Upper lobe of left lung (tissue), 6 donors: ENCODE measurements around the gene HABP4. TPM values are rescaled to one million over a fixed set of nuclear protein-coding genes. Genes with fewer than 3 reads are reported as not detected.

ENCODE experiments used
- ATAC-seq, 2 donors: fragments of 200-7000 bp; cut with Tn5 transposase; one replicate each; pipeline ENCODE4 v1.9.1; 2022; ENCODE audit warnings: mild to moderate bottlenecking in 2 of 2, moderate library complexity in 2 of 2; ENCODE audit not compliant: low FRiP score in 2 of 2
- DNase-seq, 2 donors: peaks; one replicate each; pipeline ENCODE4 v3.0.0-alpha.2; 2019 to 2020
- H3K27ac ChIP-seq, 4 donors: fragments of 200-600 bp; sonication (generic); one replicate each; pipeline ENCODE4 v1.5.1; 2016 to 2019
- H3K27me3 ChIP-seq, 4 donors: fragments of 200-600 bp; sonication (generic); one replicate each; pipeline ENCODE4 v1.5.1; 2017 to 2019
- H3K36me3 ChIP-seq, 4 donors: fragments of 200-600 bp; sonication (generic); one replicate each; pipeline ENCODE4 v1.5.1; 2016 to 2019
- H3K4me1 ChIP-seq, 4 donors: fragments of 200-600 bp; sonication (generic); one replicate each; pipeline ENCODE4 v1.5.1; 2018 to 2019
- H3K4me3 ChIP-seq, 4 donors: fragments of 200-600 bp; sonication (generic); one replicate each; pipeline ENCODE4 v1.5.1; 2017 to 2019; ENCODE audit warnings: mild to moderate bottlenecking in 2 of 4, moderate library complexity in 1 of 4
- H3K9me3 ChIP-seq, 4 donors: fragments of 200-600 bp; sonication (generic); one replicate each; pipeline ENCODE4 v1.5.1; 2018 to 2019
- EP300 ChIP-seq, 4 donors: sonication (generic); formaldehyde crosslinking; IDR thresholded peaks; one replicate each; pipeline ENCODE4 v1.5.1; 2017; ENCODE audit warnings: antibody characterized with exemption in 4 of 4, control low read depth in 2 of 4
- POLR2A ChIP-seq, 4 donors: fragments of 450-650 bp; IDR thresholded peaks; one replicate each; pipeline ENCODE4 v1.5.1; 2016 to 2017; ENCODE audit warnings: antibody characterized with exemption in 4 of 4, mild to moderate bottlenecking in 2 of 4
- POLR2AphosphoS5 ChIP-seq, 2 donors: sonication (generic); formaldehyde crosslinking; IDR thresholded peaks; one replicate each; pipeline ENCODE4 v1.5.1; 2017; ENCODE audit warnings: antibody characterized with exemption in 2 of 2
- WGBS, 2 donors: methylation state at CpG; one replicate each; pipeline ENCODE4 v1.1.5; 2017 to 2018; 5-methylcytosine and 5-hydroxymethylcytosine counted together
- total RNA-seq, 6 donors: library from RNA; depleted of rRNA in 4 of 6; stranded (reverse); fragments of >200 nt in 4 of 6; gene quantifications; one replicate each; pipeline versions ENCODE4 v1.1.0 to v1.2.1, GENCODE V29; 2016 to 2021
- TF ChIP-seq, protein P1 (sequence below), 6 experiments: fragments of 450-650 bp in 4 of 6; fragments of 200-600 bp in 2 of 6; sonication (generic) in 2 of 6; IDR thresholded peaks; one replicate each; pipeline ENCODE4 v1.5.1; 2016 to 2019; ENCODE audit warnings: antibody characterized with exemption in 6 of 6
- donor health status: DM: no; HTN: no; CAD: no; lungs with moderate emphysema.
- donor health status: DM: no; HTN: yes; CAD: no; lungs with severe emphysema.

Gene HABP4
- total RNA-seq, 6 donors from 2014 or later, result 3.1 to 14.6 (median 9.7) TPM

DNA sequence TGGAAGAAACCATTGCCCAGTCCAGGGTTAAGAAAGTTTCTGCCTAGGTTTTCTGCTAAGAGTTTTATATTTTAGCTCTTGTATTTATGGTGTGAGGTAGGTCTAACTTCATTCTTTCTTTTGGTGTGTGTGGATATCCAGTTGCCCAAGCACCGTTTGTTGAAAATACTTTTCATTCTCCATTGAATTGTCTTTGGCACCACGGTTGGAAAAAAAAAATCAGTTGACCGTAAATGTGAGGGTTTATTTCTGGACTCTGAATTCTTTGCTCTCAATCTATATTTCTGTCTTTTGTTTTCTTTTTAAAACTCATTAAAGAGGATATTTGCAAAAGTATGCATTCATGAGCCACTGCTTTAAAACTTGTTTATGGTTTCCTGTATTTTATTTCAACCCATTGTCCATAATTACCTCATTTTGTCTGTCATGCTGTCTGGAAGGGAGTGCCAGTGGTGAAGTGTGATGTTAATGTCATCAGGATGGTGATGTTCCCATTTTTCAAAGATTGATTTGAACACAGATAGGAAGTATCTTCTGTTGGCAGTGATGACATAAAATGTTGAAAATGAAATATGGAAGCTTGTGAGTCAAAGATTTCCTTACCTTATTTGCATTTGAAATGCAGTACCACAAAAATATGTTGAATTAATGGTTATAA lies 33.9 kb downstream of the HABP4 start:
- Histone ChIP-seq H3K27ac (no peak overlapping the region), H3K27me3 (no peaks in the 10 kb centered on the region), H3K9me3 (no peaks in the 10 kb centered on the region), H3K4me1 (peaks cover 0 to 10% (median 5%) of the 10 kb centered on the region in 4 donors), H3K36me3 (peaks cover 0 to 28% (median 6%) of the 10 kb centered on the region in 4 donors), H3K4me3 (no peak overlapping the region)
- no peak for ATAC-seq
- TF ChIP-seq POLR2A (IDR thresholded peaks at IDR 0.05) (no peak), POLR2AphosphoS5 (IDR thresholded peaks at IDR 0.05) (no peak), EP300 (IDR thresholded peaks at IDR 0.05) (no peak)
- TF ChIP-seq, protein P1, sequence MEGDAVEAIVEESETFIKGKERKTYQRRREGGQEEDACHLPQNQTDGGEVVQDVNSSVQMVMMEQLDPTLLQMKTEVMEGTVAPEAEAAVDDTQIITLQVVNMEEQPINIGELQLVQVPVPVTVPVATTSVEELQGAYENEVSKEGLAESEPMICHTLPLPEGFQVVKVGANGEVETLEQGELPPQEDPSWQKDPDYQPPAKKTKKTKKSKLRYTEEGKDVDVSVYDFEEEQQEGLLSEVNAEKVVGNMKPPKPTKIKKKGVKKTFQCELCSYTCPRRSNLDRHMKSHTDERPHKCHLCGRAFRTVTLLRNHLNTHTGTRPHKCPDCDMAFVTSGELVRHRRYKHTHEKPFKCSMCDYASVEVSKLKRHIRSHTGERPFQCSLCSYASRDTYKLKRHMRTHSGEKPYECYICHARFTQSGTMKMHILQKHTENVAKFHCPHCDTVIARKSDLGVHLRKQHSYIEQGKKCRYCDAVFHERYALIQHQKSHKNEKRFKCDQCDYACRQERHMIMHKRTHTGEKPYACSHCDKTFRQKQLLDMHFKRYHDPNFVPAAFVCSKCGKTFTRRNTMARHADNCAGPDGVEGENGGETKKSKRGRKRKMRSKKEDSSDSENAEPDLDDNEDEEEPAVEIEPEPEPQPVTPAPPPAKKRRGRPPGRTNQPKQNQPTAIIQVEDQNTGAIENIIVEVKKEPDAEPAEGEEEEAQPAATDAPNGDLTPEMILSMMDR (IDR thresholded peaks at IDR 0.05), result no peak
- 60 to 61% methylated on average over 3 of the region's 3 CpGs for WGBS, 2 donors
- DNase-seq, result no peak

DNA sequence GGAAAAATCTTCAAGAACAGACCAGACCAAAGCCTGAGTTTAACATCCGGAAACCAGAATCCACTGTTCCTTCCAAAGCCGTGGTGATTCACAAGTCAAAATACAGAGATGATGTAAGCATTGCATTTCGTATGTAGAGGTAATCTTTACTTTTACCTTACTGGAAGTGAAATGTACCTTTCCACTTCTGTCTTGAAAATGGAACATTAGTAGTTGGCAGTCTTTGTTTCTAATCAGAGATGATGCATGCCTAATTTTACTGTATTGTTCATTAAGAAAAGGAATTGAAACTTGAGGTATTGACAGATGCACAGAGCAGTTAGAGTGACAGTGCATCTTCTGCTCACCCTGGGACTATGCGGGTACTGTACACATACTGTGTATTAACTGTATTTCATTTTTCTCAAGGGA lies 34.6 kb downstream of the HABP4 start:
- no peak for ATAC-seq
- H3K9me3 ChIP-seq, result no peaks in the 10 kb centered on the region
- H3K36me3 ChIP-seq, result peaks cover 0 to 32% (median 10%) of the 10 kb centered on the region in 4 donors
- no peaks in the 10 kb centered on the region for H3K27me3 ChIP-seq
- DNase-seq, result no peak
- peaks cover 0 to 10% (median 5%) of the 10 kb centered on the region in 4 donors for H3K4me1 ChIP-seq
- H3K4me3 ChIP-seq, result no peak overlapping the region
- WGBS, 2 donors, result 87 to 88% methylated on average over 4 of the region's 4 CpGs
- H3K27ac ChIP-seq, result no peak overlapping the region
- no peak for TF ChIP-seq POLR2AphosphoS5 (IDR thresholded peaks at IDR 0.05)
- no peak for TF ChIP-seq POLR2A (IDR thresholded peaks at IDR 0.05)
- TF ChIP-seq EP300 (IDR thresholded peaks at IDR 0.05), result no peak
- TF ChIP-seq, protein P1 (IDR thresholded peaks at IDR 0.05), result no peak

DNA sequence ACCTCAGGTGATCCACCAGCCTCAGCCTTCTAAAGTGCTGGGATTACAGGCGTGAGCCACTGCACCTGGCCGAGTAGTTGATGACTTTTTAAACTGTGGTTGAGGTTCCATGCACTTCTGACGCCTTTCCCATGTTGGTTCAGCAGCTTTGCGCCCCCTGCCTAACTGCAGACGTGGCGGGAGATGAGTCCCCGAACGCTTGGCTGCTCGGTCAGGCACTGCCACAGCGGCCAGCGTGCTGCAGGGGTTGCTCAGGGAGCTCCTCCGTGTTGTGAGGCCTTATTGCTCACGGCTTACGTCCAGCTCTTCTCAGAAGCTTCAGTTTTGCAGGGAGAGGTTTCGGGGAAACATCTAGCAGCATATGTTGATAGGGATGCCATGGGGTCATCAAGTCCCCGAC lies 35.3 kb downstream of the HABP4 start:
- ATAC-seq (no peak), DNase-seq (no peak)
- Histone ChIP-seq H3K27ac (peak overlapping the region in 1 of 4 donors; percentile 45), H3K4me1 (peaks cover 0 to 10% (median 5%) of the 10 kb centered on the region in 4 donors), H3K9me3 (no peaks in the 10 kb centered on the region), H3K36me3 (peaks cover 0 to 40% (median 14%) of the 10 kb centered on the region in 4 donors), H3K27me3 (no peaks in the 10 kb centered on the region), H3K4me3 (no peak overlapping the region)
- WGBS, 2 donors, result 95 to 98% methylated on average over 6 to 16 of the region's 16 CpGs
- TF ChIP-seq POLR2A (IDR thresholded peaks at IDR 0.05), result no peak
- no peak for TF ChIP-seq POLR2AphosphoS5 (IDR thresholded peaks at IDR 0.05)
- TF ChIP-seq, protein P1 (IDR thresholded peaks at IDR 0.05), result no peak
- no peak for TF ChIP-seq EP300 (IDR thresholded peaks at IDR 0.05)

DNA sequence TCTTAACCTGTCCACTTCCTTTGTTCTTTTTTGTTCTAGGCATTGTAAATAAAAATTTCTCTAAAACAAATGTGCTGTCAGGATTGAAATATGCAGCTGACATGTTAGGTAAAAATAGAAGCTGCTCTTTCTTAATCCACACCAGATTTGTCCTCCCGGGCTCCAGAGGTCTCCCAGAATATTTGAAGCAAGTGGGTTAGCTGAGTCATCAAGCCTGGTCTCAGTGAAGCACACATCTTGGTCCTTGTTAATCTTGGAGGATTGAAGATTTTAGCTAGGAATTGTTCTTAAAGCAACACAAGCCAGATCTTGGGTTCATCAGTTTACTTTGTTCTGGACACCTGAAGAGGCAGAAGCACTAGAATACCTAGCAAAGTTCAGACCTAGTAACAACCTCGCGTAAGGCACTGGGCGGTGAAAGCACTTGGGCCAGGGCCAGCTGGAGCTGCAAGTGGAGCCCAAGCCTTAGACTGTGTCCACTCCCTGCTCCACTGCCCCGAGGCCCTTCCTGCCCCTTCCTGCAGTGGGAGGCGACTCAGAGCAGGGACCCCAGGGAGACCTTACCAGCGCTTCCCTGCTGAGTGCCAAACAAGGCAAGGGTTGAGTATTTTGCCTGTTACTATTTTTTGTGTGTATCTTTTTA lies 36.5 kb downstream of the HABP4 start:
- peak in 1 of 2 donors; percentile 70 for DNase-seq
- no peak overlapping the region for H3K4me3 ChIP-seq

More for the DNA sequence above, 36.5 kb downstream of the HABP4 start:
- no peaks in the 10 kb centered on the region for H3K27me3 ChIP-seq
- no peaks in the 10 kb centered on the region for H3K9me3 ChIP-seq
- ATAC-seq, result peak in 1 of 2 donors; percentile 85
- peaks cover 0 to 12% (median 8%) of the 10 kb centered on the region in 4 donors for H3K4me1 ChIP-seq
- peaks cover 0 to 52% (median 17%) of the 10 kb centered on the region in 4 donors for H3K36me3 ChIP-seq
- peak overlapping the region in 3 of 4 donors; percentile 10 to 45 (median 23) for H3K27ac ChIP-seq
- TF ChIP-seq, protein P1 (IDR thresholded peaks at IDR 0.05), result no peak
- 56 to 63% methylated on average over 3 to 7 of the region's 7 CpGs for WGBS, 2 donors
